GM12878 (cell line): ENCODE measurements around the gene PYM1. TPM values are rescaled to one million over a fixed set of nuclear protein-coding genes. Genes with fewer than 3 reads are reported as not detected.

Source experiments
- ATF3 ChIP-seq: IDR thresholded peaks from 2 replicates; pipeline ENCODE4 v1.6.1; 2011; ENCODE audit warnings: low read depth, mild to moderate bottlenecking, low read length, moderate library complexity, borderline replicate concordance; ENCODE audit errors: extremely low read depth
- BACH1 ChIP-seq: fragments of 450-650 bp; IDR thresholded peaks from 2 replicates; pipeline ENCODE4 v1.6.1; 2017; ENCODE audit warnings: mild to moderate bottlenecking, borderline replicate concordance
- CBFB ChIP-seq: IDR thresholded peaks from 2 replicates; pipeline ENCODE4 v1.6.1; 2016; ENCODE audit warnings: antibody characterized with exemption, low read depth
- CEBPB ChIP-seq, 2 experiments: fragments of 150-350 bp in 1 of 2; IDR thresholded peaks; 2 replicates each; pipeline ENCODE4 v1.6.1; 2012 to 2014; ENCODE audit warnings: low read depth in 2 of 2, low read length in 2 of 2, borderline replicate concordance in 1 of 2, inconsistent platforms in 1 of 2
- CHD2 ChIP-seq: IDR thresholded peaks from 2 replicates; pipeline ENCODE4 v1.6.1; 2011; ENCODE audit warnings: low read depth, low read length, improper control_type of control experiment, borderline replicate concordance
- HDAC6 ChIP-seq: fragments of 200-600 bp; sonication (generic); IDR thresholded peaks from one replicate; pipeline ENCODE4 v1.8.0; 2017; ENCODE audit warnings: antibody characterized with exemption; ENCODE audit not compliant: unreplicated experiment
- NR2C1 ChIP-seq: fragments of 450-650 bp; IDR thresholded peaks from 2 replicates; pipeline ENCODE4 v1.6.1; 2017; ENCODE audit warnings: antibody characterized with exemption, mild to moderate bottlenecking, moderate library complexity
- PML ChIP-seq: IDR thresholded peaks from 2 replicates; pipeline ENCODE4 v1.6.1; 2012; ENCODE audit warnings: low read length, inconsistent platforms
- POU2F2 ChIP-seq: IDR thresholded peaks from 3 replicates; pipeline ENCODE4 v1.6.1; 2011; ENCODE audit warnings: low read depth, mild to moderate bottlenecking, low read length, borderline replicate concordance
- SMC3 ChIP-seq: IDR thresholded peaks from 2 replicates; pipeline ENCODE4 v1.6.1; 2011; ENCODE audit warnings: low read length, improper control_type of control experiment, borderline replicate concordance
- STAT1 ChIP-seq: fragments of 450-650 bp; conservative IDR thresholded peaks from 2 replicates; pipeline ENCODE4 v1.6.1; 2014; ENCODE audit warnings: antibody characterized with exemption, mild to moderate bottlenecking
- SUZ12 ChIP-seq: fragments of 200-600 bp; sonication (generic); IDR thresholded peaks from one replicate; pipeline ENCODE4 v1.6.1; 2018; ENCODE audit warnings: antibody characterized with exemption, mild to moderate bottlenecking; ENCODE audit not compliant: unreplicated experiment
- TAF1 ChIP-seq: IDR thresholded peaks from 2 replicates; pipeline ENCODE4 v1.6.1; 2011; ENCODE audit warnings: mild to moderate bottlenecking, low read depth, low read length, borderline replicate concordance
- TBL1XR1 ChIP-seq: IDR thresholded peaks from 2 replicates; pipeline ENCODE4 v1.6.1; 2012; ENCODE audit warnings: low read depth, low read length, improper control_type of control experiment
- YBX1 ChIP-seq: fragments of 450-650 bp; IDR thresholded peaks from 2 replicates; pipeline ENCODE4 v1.6.1; 2016; ENCODE audit warnings: antibody characterized with exemption
- ZNF217 ChIP-seq: fragments of 450-650 bp; IDR thresholded peaks from 2 replicates; pipeline ENCODE4 v1.6.1; 2017; ENCODE audit warnings: antibody characterized with exemption, mild to moderate bottlenecking
- ZSCAN29 ChIP-seq: fragments of 450-650 bp; IDR thresholded peaks from 2 replicates; pipeline ENCODE4 v1.6.1; 2017; ENCODE audit warnings: mild to moderate bottlenecking, moderate library complexity
- polyA plus RNA-seq, 11 experiments: library from polyadenylated mRNA; depleted of rRNA in 4 of 11; unstranded in 6 of 11; stranded (reverse) in 5 of 11; fragments of >200 nt; fragmentation: Nextera tagmentation in 4 of 11; fragmentation: Illumina TruSeq in 1 of 11; extraction: Ambion mirVana in 4 of 11; extraction: Trizol in 1 of 11; gene quantifications; 1 replicate in 1 of 11; 2 replicates in 10 of 11; pipeline versions ENCODE4 v1.2.1 to v1.2.3, GENCODE V29; 2011 to 2016; ENCODE audit warnings: inconsistent platforms in 2 of 11, missing spikeins in 2 of 11, low read depth in 1 of 11
- total RNA-seq, 4 experiments: library from RNA; depleted of rRNA in 3 of 4; stranded (reverse); fragments of >200 nt in 3 of 4; fragmentation: Illumina TruSeq in 1 of 4; extraction: Trizol in 1 of 4; gene quantifications; 2 replicates each; pipeline versions ENCODE4 v1.2.1 to v1.2.3, GENCODE V29; 2013 to 2021
- TF ChIP-seq, protein P1 (sequence below): fragments of 450-650 bp; formaldehyde crosslinking; IDR thresholded peaks from 2 replicates; pipeline ENCODE4 v1.5.0; 2022; ENCODE audit warnings: mild to moderate bottlenecking, missing genetic modification characterization
- TF ChIP-seq, protein P2 (sequence below): IDR thresholded peaks from 2 replicates; pipeline ENCODE4 v1.6.1; 2012; ENCODE audit warnings: improper control_type of control experiment, low read depth, low read length; ENCODE audit not compliant: insufficient replicate concordance
- TF ChIP-seq, protein P3 (sequence below): fragments of 450-650 bp; IDR thresholded peaks from 2 replicates; pipeline ENCODE4 v1.6.1; 2018; ENCODE audit warnings: borderline replicate concordance, mild to moderate bottlenecking; ENCODE audit not compliant: partially characterized antibody

The PYM1 gene
- total and polyA plus RNA-seq, 10 of the 15 experiments (the other 5 are each of a cell fraction or from before 2014, with no cell fraction given): 33.9 to 93.4 (median 55.8) TPM

GRCh38 chr12:55932551-55932910 lies 4.8 kb upstream of the PYM1 start (continued):
- TF ChIP-seq CBFB: no peak
- no peak for TF ChIP-seq PML
- TF ChIP-seq POU2F2: peak; percentile 43; the same call in 1 of the 3 replicates
- TF ChIP-seq YBX1: no peak
- no peak for TF ChIP-seq SMC3
- no peak for TF ChIP-seq ATF3
- TF ChIP-seq, protein P1, sequence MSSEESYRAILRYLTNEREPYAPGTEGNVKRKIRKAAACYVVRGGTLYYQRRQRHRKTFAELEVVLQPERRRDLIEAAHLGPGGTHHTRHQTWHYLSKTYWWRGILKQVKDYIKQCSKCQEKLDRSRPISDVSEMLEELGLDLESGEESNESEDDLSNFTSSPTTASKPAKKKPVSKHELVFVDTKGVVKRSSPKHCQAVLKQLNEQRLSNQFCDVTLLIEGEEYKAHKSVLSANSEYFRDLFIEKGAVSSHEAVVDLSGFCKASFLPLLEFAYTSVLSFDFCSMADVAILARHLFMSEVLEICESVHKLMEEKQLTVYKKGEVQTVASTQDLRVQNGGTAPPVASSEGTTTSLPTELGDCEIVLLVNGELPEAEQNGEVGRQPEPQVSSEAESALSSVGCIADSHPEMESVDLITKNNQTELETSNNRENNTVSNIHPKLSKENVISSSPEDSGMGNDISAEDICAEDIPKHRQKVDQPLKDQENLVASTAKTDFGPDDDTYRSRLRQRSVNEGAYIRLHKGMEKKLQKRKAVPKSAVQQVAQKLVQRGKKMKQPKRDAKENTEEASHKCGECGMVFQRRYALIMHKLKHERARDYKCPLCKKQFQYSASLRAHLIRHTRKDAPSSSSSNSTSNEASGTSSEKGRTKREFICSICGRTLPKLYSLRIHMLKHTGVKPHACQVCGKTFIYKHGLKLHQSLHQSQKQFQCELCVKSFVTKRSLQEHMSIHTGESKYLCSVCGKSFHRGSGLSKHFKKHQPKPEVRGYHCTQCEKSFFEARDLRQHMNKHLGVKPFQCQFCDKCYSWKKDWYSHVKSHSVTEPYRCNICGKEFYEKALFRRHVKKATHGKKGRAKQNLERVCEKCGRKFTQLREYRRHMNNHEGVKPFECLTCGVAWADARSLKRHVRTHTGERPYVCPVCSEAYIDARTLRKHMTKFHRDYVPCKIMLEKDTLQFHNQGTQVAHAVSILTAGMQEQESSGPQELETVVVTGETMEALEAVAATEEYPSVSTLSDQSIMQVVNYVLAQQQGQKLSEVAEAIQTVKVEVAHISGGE (CRISPR knock-in tag): no peak
- TF ChIP-seq, protein P2, sequence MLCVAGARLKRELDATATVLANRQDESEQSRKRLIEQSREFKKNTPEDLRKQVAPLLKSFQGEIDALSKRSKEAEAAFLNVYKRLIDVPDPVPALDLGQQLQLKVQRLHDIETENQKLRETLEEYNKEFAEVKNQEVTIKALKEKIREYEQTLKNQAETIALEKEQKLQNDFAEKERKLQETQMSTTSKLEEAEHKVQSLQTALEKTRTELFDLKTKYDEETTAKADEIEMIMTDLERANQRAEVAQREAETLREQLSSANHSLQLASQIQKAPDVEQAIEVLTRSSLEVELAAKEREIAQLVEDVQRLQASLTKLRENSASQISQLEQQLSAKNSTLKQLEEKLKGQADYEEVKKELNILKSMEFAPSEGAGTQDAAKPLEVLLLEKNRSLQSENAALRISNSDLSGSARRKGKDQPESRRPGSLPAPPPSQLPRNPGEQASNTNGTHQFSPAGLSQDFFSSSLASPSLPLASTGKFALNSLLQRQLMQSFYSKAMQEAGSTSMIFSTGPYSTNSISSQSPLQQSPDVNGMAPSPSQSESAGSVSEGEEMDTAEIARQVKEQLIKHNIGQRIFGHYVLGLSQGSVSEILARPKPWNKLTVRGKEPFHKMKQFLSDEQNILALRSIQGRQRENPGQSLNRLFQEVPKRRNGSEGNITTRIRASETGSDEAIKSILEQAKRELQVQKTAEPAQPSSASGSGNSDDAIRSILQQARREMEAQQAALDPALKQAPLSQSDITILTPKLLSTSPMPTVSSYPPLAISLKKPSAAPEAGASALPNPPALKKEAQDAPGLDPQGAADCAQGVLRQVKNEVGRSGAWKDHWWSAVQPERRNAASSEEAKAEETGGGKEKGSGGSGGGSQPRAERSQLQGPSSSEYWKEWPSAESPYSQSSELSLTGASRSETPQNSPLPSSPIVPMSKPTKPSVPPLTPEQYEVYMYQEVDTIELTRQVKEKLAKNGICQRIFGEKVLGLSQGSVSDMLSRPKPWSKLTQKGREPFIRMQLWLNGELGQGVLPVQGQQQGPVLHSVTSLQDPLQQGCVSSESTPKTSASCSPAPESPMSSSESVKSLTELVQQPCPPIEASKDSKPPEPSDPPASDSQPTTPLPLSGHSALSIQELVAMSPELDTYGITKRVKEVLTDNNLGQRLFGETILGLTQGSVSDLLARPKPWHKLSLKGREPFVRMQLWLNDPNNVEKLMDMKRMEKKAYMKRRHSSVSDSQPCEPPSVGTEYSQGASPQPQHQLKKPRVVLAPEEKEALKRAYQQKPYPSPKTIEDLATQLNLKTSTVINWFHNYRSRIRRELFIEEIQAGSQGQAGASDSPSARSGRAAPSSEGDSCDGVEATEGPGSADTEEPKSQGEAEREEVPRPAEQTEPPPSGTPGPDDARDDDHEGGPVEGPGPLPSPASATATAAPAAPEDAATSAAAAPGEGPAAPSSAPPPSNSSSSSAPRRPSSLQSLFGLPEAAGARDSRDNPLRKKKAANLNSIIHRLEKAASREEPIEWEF: no peak
- TF ChIP-seq STAT1: no peak; the same call in 1 of the 2 replicates
- no peak for TF ChIP-seq HDAC6
- no peak for TF ChIP-seq NR2C1
- TF ChIP-seq, protein P3, sequence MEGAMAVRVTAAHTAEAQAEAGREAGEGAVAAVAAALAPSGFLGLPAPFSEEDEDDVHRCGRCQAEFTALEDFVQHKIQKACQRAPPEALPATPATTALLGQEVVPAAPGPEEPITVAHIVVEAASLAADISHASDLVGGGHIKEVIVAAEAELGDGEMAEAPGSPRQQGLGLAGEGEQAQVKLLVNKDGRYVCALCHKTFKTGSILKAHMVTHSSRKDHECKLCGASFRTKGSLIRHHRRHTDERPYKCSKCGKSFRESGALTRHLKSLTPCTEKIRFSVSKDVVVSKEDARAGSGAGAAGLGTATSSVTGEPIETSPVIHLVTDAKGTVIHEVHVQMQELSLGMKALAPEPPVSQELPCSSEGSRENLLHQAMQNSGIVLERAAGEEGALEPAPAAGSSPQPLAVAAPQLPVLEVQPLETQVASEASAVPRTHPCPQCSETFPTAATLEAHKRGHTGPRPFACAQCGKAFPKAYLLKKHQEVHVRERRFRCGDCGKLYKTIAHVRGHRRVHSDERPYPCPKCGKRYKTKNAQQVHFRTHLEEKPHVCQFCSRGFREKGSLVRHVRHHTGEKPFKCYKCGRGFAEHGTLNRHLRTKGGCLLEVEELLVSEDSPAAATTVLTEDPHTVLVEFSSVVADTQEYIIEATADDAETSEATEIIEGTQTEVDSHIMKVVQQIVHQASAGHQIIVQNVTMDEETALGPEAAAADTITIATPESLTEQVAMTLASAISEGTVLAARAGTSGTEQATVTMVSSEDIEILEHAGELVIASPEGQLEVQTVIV: no peak
- TF ChIP-seq BACH1: no peak
- TF ChIP-seq TAF1: no peak; the same call in 1 of the 2 replicates
- TF ChIP-seq SUZ12: no peak
- no peak for TF ChIP-seq ZNF217
- peak; percentile 49; the same call in 1 of the 2 replicates for TF ChIP-seq CHD2
- no peak for TF ChIP-seq TBL1XR1
- no peak for TF ChIP-seq ZSCAN29
- TF ChIP-seq CEBPB (IDR thresholded peaks at IDR 0.05; ENCODE audit: borderline replicate concordance in 1 of 2, low read depth in 2 of 2, low read length in 2 of 2): no peak
